BJ (cell line): ENCODE data around the gene FEZF2. TPM values are rescaled to one million over a fixed set of nuclear protein-coding genes. Genes with fewer than 3 reads are reported as not detected.

ENCODE experiments used
- CTCF ChIA-PET: fragments of 350-600 bp; formaldehyde crosslinking; extraction: SDS; loops from one replicate; lab custom pipeline; 2021; ENCODE audit warnings: antibody characterized with exemption, inconsistent platforms; lab: Yijun Ruan, JAX
- POLR2A ChIA-PET: fragments of 300-600 bp; sonication (Branson Sonifier 250); formaldehyde crosslinking; extraction: SDS; loops from one replicate; lab custom pipeline; 2021; ENCODE audit warnings: antibody characterized with exemption; lab: Charles Lee
- DNase-seq: peaks from one replicate; pipeline ENCODE4 v3.0.0-alpha.2; 2011; ENCODE audit warnings: low read depth
- H3K27me3 ChIP-seq: 2 replicates; pipeline ENCODE4 v1.6.0; 2011; ENCODE audit warnings: low read length; ENCODE audit not compliant: control insufficient read depth, insufficient read depth
- H3K36me3 ChIP-seq: 2 replicates; pipeline ENCODE4 v1.5.1; 2011; ENCODE audit warnings: low read length; ENCODE audit not compliant: control insufficient read depth, insufficient read depth
- H3K4me3 ChIP-seq: 2 replicates; pipeline ENCODE4 v1.5.1; 2011; ENCODE audit warnings: low read depth, mild to moderate bottlenecking, control low read depth, low read length
- CTCF ChIP-seq: IDR thresholded peaks from 2 replicates; pipeline ENCODE4 v1.5.1; 2011; ENCODE audit warnings: low read depth, mild to moderate bottlenecking, control low read depth, inconsistent platforms, low read length, moderate library complexity; ENCODE audit not compliant: insufficient read depth
- polyA plus RNA-seq: library from polyadenylated mRNA; depleted of rRNA; stranded (reverse); fragments of >200 nt; gene quantifications from 2 replicates; pipeline ENCODE4 v1.2.3, GENCODE V29; 2011

The FEZF2 gene
- polyA plus RNA-seq, 1 experiment, result not detected

GRCh38 chr3:62370858-62371719 is 2.3 kb downstream of the FEZF2 start:
- POLR2A ChIA-PET, result no interaction called here
- Histone ChIP-seq H3K27me3 (peaks cover 66% of the 10 kb centered on the region), H3K36me3 (no peaks in the 10 kb centered on the region), H3K4me3 (no peak overlapping the region)
- no peak for TF ChIP-seq CTCF
- CTCF ChIA-PET, result no interaction called here
- no peak for DNase-seq

- DNase-seq, result no peak
- H3K36me3 ChIP-seq, result no peaks in the 10 kb centered on the region
- TF ChIP-seq CTCF, result no peak
- no peak overlapping the region for H3K4me3 ChIP-seq
- H3K27me3 ChIP-seq, result peaks cover 66% of the 10 kb centered on the region
- ChIA-PET POLR2A (no interaction called here), CTCF (no interaction called here)
Measured at GRCh38 chr3:62370112-62370857, 3.1 kb downstream of the FEZF2 start.

- no peak for TF ChIP-seq CTCF
- H3K27me3 ChIP-seq, result peaks cover 58% of the 10 kb centered on the region
- DNase-seq, result no peak
- ChIA-PET POLR2A (interaction anchor here (0.6 kb wide), 1 partner anchor 16 kb away, joined by 4 read pairs; no protein-coding TSS in a partner anchor), CTCF (interaction anchor here (0.6 to 0.7 kb wide), 2 partner anchors 158 to 253 kb away, joined by 3 read pairs; no protein-coding TSS in a partner anchor)
- no peaks in the 10 kb centered on the region for H3K36me3 ChIP-seq
- H3K4me3 ChIP-seq, result no peak overlapping the region
Measured at GRCh38 chr3:62369476-62369743, 3.9 kb downstream of the FEZF2 start.

GRCh38 chr3:62368705-62369475 is 4.5 kb downstream of the FEZF2 start:
- Histone ChIP-seq H3K4me3 (no peak overlapping the region), H3K27me3 (peaks cover 53% of the 10 kb centered on the region), H3K36me3 (no peaks in the 10 kb centered on the region)
- ChIA-PET CTCF (interaction anchor here (0.6 to 1.2 kb wide), 3 partner anchors 38 to 253 kb away, joined by 3 read pairs; no protein-coding TSS in a partner anchor), POLR2A (interaction anchor here (0.6 kb wide), 1 partner anchor 16 kb away, joined by 4 read pairs; no protein-coding TSS in a partner anchor)
- no peak for DNase-seq
- TF ChIP-seq CTCF, result no peak
